Upper lobe of left lung (tissue), 6 donors: ENCODE data around the gene ITFG1. TPM values are rescaled to one million over a fixed set of nuclear protein-coding genes. Genes with fewer than 3 reads are reported as not detected.

Experiments used
- ATAC-seq, 2 donors: fragments of 200-7000 bp; cut with Tn5 transposase; one replicate each; pipeline ENCODE4 v1.9.1; 2022; ENCODE audit warnings: mild to moderate bottlenecking in 2 of 2, moderate library complexity in 2 of 2; ENCODE audit not compliant: low FRiP score in 2 of 2
- DNase-seq, 2 donors: peaks; one replicate each; pipeline ENCODE4 v3.0.0-alpha.2; 2019 to 2020
- H3K27ac ChIP-seq, 4 donors: fragments of 200-600 bp; sonication (generic); one replicate each; pipeline ENCODE4 v1.5.1; 2016 to 2019
- H3K27me3 ChIP-seq, 4 donors: fragments of 200-600 bp; sonication (generic); one replicate each; pipeline ENCODE4 v1.5.1; 2017 to 2019
- H3K36me3 ChIP-seq, 4 donors: fragments of 200-600 bp; sonication (generic); one replicate each; pipeline ENCODE4 v1.5.1; 2016 to 2019
- H3K4me1 ChIP-seq, 4 donors: fragments of 200-600 bp; sonication (generic); one replicate each; pipeline ENCODE4 v1.5.1; 2018 to 2019
- H3K4me3 ChIP-seq, 4 donors: fragments of 200-600 bp; sonication (generic); one replicate each; pipeline ENCODE4 v1.5.1; 2017 to 2019; ENCODE audit warnings: mild to moderate bottlenecking in 2 of 4, moderate library complexity in 1 of 4
- H3K9me3 ChIP-seq, 4 donors: fragments of 200-600 bp; sonication (generic); one replicate each; pipeline ENCODE4 v1.5.1; 2018 to 2019
- EP300 ChIP-seq, 4 donors: sonication (generic); formaldehyde crosslinking; IDR thresholded peaks; one replicate each; pipeline ENCODE4 v1.5.1; 2017; ENCODE audit warnings: antibody characterized with exemption in 4 of 4, control low read depth in 2 of 4
- POLR2A ChIP-seq, 4 donors: fragments of 450-650 bp; IDR thresholded peaks; one replicate each; pipeline ENCODE4 v1.5.1; 2016 to 2017; ENCODE audit warnings: antibody characterized with exemption in 4 of 4, mild to moderate bottlenecking in 2 of 4
- POLR2AphosphoS5 ChIP-seq, 2 donors: sonication (generic); formaldehyde crosslinking; IDR thresholded peaks; one replicate each; pipeline ENCODE4 v1.5.1; 2017; ENCODE audit warnings: antibody characterized with exemption in 2 of 2
- WGBS, 2 donors: methylation state at CpG; one replicate each; pipeline ENCODE4 v1.1.5; 2017 to 2018; 5-methylcytosine and 5-hydroxymethylcytosine counted together
- total RNA-seq, 6 donors: library from RNA; depleted of rRNA in 4 of 6; stranded (reverse); fragments of >200 nt in 4 of 6; gene quantifications; one replicate each; pipeline versions ENCODE4 v1.1.0 to v1.2.1, GENCODE V29; 2016 to 2021
- TF ChIP-seq, protein P1 (sequence below), 6 experiments: fragments of 450-650 bp in 4 of 6; fragments of 200-600 bp in 2 of 6; sonication (generic) in 2 of 6; IDR thresholded peaks; one replicate each; pipeline ENCODE4 v1.5.1; 2016 to 2019; ENCODE audit warnings: antibody characterized with exemption in 6 of 6
- donor health status: DM: no; HTN: no; CAD: no; lungs with moderate emphysema.
- donor health status: DM: no; HTN: yes; CAD: no; lungs with severe emphysema.

ITFG1 gene
- total RNA-seq, 6 donors from 2014 or later: 23.7 to 58.1 (median 43.6) TPM

DNA sequence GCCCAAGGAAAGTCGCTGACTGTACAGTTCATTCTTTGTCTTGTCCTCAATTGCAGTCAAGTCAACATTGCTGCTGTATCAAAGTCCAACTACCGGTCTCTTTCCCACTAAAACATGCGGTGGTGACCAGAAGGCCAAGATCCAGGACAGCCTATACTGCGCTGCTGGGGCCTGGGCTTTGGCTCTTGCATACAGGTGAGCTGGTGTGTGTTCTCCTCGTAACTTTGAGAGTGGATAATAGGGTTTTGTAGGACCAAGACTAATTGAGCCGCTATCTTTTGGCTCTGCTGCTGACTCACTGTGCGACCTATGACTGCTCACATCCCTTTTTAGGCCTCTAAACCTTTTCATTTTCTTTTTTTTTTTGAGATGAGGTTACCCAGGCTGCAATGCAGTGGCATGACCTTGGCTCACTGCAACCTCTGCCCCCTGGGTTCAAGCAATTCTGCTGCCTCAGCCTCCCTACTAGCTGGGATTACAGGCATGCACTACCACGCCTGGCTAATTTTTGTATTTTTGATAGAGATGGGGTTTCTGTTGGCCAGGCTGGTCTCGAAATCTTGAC, 38.9 kb upstream of the ITFG1 start:
- 95 to 97% methylated on average over 9 of the region's 9 CpGs for WGBS, 2 donors
- TF ChIP-seq EP300 (IDR thresholded peaks at IDR 0.05) (no peak), POLR2A (IDR thresholded peaks at IDR 0.05) (no peak), POLR2AphosphoS5 (IDR thresholded peaks at IDR 0.05) (no peak)
- TF ChIP-seq, protein P1, sequence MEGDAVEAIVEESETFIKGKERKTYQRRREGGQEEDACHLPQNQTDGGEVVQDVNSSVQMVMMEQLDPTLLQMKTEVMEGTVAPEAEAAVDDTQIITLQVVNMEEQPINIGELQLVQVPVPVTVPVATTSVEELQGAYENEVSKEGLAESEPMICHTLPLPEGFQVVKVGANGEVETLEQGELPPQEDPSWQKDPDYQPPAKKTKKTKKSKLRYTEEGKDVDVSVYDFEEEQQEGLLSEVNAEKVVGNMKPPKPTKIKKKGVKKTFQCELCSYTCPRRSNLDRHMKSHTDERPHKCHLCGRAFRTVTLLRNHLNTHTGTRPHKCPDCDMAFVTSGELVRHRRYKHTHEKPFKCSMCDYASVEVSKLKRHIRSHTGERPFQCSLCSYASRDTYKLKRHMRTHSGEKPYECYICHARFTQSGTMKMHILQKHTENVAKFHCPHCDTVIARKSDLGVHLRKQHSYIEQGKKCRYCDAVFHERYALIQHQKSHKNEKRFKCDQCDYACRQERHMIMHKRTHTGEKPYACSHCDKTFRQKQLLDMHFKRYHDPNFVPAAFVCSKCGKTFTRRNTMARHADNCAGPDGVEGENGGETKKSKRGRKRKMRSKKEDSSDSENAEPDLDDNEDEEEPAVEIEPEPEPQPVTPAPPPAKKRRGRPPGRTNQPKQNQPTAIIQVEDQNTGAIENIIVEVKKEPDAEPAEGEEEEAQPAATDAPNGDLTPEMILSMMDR (IDR thresholded peaks at IDR 0.05): no peak
- DNase-seq: no peak
- peaks cover 17 to 68% (median 34%) of the 10 kb centered on the region in 4 donors for H3K36me3 ChIP-seq
- H3K4me3 ChIP-seq: no peak overlapping the region
- H3K27ac ChIP-seq: no peak overlapping the region
- ATAC-seq: no peak
- H3K9me3 ChIP-seq: no peaks in the 10 kb centered on the region
- peaks cover 0 to 4% (median 0%) of the 10 kb centered on the region in 4 donors for H3K4me1 ChIP-seq
- H3K27me3 ChIP-seq: no peaks in the 10 kb centered on the region

DNA sequence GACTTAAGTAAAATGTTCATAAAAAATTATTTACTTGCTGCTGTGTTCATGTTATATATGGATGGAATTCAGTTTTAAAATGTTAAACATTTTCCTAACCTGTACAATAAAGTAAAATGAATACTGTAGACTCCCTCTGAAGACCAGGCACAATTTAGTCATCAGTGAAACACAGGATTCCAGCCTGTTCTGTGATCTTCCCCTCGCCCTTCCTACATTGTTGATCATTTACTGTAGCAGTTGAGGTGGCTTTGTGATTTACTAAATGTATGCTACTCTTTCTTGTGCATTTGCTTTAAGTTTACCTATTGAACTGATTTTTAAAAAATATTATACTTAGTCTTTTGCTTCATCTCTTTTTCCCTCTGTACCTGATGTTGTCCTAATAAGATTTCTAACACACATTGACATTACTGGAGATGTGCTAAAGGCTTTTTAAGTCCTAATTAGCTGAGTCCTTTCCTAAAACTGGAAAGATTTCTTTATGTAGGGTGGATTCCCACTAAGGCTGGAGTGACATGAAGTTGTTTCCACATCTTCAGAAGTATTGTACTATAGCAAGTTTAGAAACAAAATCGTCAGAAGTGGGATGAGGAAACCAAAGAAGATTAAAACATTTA, 38.3 kb upstream of the ITFG1 start:
- 94 to 96% methylated on average over 2 of the region's 2 CpGs for WGBS, 2 donors
- no peak for ATAC-seq
- no peak overlapping the region for H3K27ac ChIP-seq
- no peaks in the 10 kb centered on the region for H3K9me3 ChIP-seq
- H3K36me3 ChIP-seq: peaks cover 12 to 62% (median 28%) of the 10 kb centered on the region in 4 donors
- H3K4me3 ChIP-seq: no peak overlapping the region
- TF ChIP-seq POLR2A (IDR thresholded peaks at IDR 0.05) (no peak), POLR2AphosphoS5 (IDR thresholded peaks at IDR 0.05) (no peak)
- no peaks in the 10 kb centered on the region for H3K27me3 ChIP-seq
- peaks cover under 1 to 7% (median 1%) of the 10 kb centered on the region in 4 donors for H3K4me1 ChIP-seq
- no peak for DNase-seq

DNA sequence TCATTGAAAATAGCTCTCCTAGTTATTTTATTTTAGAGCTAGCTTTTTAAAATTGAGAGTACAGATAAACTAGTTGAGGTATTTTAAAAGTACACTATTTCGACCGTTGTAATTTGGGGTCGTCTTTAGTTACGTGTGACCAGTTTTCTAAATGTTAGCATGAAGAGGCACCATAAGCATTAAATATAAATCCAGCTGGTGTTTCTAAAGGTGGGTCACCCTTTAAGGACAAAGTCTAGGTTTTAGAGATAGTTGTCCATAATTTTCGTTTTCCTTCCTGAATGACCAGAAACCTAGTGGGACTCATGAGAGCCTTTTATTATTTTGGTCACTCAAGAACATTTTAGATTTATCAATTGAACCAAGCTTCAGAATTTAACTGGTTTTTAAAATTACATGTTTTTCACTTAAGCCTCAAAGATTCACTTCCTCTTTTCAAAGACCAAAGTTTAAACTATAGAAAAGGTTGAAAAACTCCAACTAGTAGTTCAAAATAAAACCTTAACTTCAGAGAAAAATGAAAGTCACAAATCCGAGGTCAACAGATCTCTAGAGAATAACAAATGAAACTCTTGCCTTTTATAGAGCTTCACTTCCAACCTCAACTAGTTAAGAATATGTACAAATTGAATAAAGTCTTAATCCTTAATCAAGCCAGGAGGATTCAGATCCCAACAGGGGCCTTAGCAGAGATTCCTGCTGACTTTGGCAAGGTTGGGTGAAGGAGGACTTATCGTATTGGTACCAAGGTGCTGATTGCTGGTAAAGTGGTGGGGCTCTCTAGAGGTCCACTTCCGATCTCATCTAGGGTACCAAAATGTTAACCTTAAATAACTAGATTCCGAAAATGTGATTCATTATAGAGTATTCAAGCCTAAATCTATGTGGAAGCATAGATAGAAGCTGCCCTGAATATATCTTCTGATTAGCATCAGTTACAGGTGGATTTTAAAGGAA, 32.8 kb upstream of the ITFG1 start:
- H3K27ac ChIP-seq: peak overlapping the region; percentile 48 to 87 (median 80)
- H3K27me3 ChIP-seq: no peaks in the 10 kb centered on the region
- DNase-seq (no peak), ATAC-seq (no peak)
- peaks cover 9 to 21% (median 20%) of the 10 kb centered on the region in 4 donors for H3K4me1 ChIP-seq
- TF ChIP-seq POLR2A (IDR thresholded peaks at IDR 0.05) (no peak), EP300 (IDR thresholded peaks at IDR 0.05) (no peak), POLR2AphosphoS5 (IDR thresholded peaks at IDR 0.05) (no peak)
- TF ChIP-seq, protein P1 (IDR thresholded peaks at IDR 0.05): no peak
- WGBS, 2 donors: 78% methylated on average over 9 of the region's 9 CpGs
- H3K4me3 ChIP-seq: no peak overlapping the region
- peaks cover 0 to 8% (median 3%) of the 10 kb centered on the region in 4 donors for H3K36me3 ChIP-seq
- H3K9me3 ChIP-seq: peaks cover 9 to 25% (median 19%) of the 10 kb centered on the region in 4 donors

DNA sequence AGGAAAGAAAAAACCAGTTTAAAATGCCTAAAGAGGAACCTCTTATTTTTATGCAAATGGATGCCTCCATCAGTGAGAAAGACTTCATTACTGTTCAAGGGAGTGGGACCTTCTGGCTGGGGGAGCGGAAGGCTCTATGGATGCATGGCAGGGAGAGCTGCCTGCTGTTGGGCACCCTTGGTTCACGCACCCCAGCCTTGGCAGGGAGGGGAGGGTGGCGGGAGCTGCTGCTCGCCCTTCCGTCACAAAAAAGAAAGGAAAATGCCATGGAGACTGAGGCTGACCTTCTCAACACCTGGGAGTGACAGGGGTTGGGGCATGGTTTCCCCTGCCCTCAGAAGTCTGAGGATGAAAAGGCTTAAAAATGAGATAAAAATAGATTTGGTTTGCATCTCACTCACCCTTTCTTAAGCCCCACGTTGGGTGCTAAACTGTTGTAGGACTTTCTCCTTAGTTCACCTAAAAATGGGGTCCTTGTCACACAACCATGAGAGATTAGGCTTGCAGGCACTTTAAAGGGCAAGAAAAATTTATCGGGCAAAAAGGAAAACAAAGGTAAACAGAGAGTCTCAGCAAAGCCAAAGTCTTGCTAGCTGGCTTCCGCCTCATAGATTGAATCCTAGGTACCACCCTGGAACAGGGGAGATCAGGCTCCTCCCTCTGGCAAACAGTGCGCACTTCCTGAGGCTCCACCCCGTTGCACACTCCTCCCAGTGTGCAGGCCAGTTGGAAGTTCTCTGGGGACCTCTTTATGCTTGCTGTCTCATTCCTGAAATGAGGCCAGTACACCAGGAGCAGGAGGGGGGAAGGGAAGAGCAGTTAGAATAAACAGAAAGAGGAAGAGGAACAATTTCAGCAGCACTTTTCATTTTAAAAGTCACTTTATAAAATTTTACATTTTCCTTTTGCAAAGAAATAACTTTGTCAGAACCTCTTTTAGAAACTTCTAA, 31.8 kb upstream of the ITFG1 start:
- Histone ChIP-seq H3K27ac (peak overlapping the region; percentile 48 to 87 (median 80)), H3K36me3 (no peaks in the 10 kb centered on the region), H3K9me3 (peaks cover 9 to 27% (median 19%) of the 10 kb centered on the region in 4 donors), H3K4me3 (no peak overlapping the region), H3K27me3 (no peaks in the 10 kb centered on the region), H3K4me1 (peaks cover 9 to 21% (median 20%) of the 10 kb centered on the region in 4 donors)
- 65 to 67% methylated on average over 10 of the region's 10 CpGs for WGBS, 2 donors
- ATAC-seq (peak; percentile 93 to 98), DNase-seq (peak in 1 of 2 donors; percentile 75)
- TF ChIP-seq, protein P1 (IDR thresholded peaks at IDR 0.05): no peak
- TF ChIP-seq POLR2A (IDR thresholded peaks at IDR 0.05) (peak in 1 of 4 donors; percentile 64), EP300 (IDR thresholded peaks at IDR 0.05) (peak in 1 of 4 donors; percentile 4), POLR2AphosphoS5 (IDR thresholded peaks at IDR 0.05) (peak; percentile 44 to 72)
